ENCODE measurements around the gene RPL39.
"Not testable (repeated sequence)": the region's sequence is repeated elsewhere in the genome, so short reads cannot be mapped to it uniquely, and the experiment has no call there.

Gene RPL39

DNA sequence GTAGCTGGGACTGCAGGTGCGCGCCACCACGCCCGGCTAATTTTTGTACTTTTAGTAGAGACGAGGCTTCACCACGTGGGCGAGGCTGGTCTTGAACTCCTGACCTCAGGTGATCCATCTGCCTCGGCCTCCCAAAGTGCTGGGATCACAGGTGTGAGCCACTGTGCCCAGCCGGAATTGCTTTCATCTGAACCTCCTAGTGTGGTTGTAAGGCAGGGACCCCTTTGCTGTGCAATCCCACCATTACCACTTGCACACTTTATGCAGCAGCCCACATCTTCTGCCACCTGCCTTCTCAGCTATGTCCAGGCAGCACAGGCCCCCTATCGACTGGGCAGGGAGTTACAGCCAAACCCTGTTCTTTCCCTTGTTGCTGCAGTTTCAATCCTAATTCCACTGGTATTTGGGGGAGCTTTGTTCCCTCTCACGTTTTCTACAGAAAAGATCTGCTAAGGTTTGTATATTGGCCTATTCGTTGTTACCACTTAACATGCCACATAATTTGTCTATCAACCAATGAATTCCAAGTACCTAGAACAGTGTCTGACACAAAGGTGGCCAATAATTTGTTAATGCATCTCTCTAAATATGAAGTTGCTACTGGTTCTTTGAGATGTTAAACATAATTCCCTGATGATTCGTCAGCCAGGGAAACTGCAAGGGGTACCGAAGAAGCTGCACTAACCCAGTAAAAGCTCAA, 6.5 kb downstream of the RPL39 start:
- no peaks in the 10 kb centered on the region for H3K9me3 Mint-ChIP-seq
- peak; percentile 76 for ATAC-seq (replicated peaks)
- peaks cover 65% of the 10 kb centered on the region for H3K36me3 Mint-ChIP-seq (ENCODE audit: insufficient read depth)
- H3K4me3 Mint-ChIP-seq = no peak overlapping the region
- peak overlapping the region in 1 of 2 donors; percentile 38 for H3K27ac Mint-ChIP-seq
- H3K4me1 Mint-ChIP-seq (ENCODE audit: low read depth in 2 of 2) = peaks cover 15 to 19% of the 10 kb centered on the region in 2 donors
- peak; percentile 28 to 50 (median 37) for DNase-seq
- no peaks in the 10 kb centered on the region for H3K27me3 Mint-ChIP-seq

DNA sequence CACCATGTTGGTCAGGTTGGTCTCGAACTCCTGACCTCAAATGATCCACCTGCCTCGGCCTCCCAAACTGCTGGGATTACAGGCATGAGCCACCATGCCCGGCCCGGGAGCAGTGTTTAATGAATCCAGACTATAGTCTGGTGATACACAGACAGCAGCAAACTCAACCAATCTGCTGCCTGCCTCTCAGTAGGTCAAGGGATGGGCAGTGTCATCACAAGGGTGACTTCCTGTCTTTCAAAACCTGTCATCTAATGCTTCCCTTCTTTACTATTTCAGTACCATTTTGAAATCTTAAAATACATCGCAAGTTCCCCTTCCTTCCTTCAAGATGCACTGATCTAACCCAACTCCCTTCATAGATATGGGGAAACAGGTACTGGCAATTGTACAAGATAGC, 8.4 kb downstream of the RPL39 start:
- peak overlapping the region in 1 of 2 donors; percentile 49 for H3K27ac Mint-ChIP-seq
- DNase-seq = no peak
- peaks cover 8 to 9% of the 10 kb centered on the region in 2 donors for H3K4me1 Mint-ChIP-seq (ENCODE audit: low read depth in 2 of 2)
- H3K4me3 Mint-ChIP-seq = no peak overlapping the region
- H3K27me3 Mint-ChIP-seq = no peaks in the 10 kb centered on the region
- no peaks in the 10 kb centered on the region for H3K9me3 Mint-ChIP-seq
- ATAC-seq (replicated peaks) = no peak
- peaks cover 47% of the 10 kb centered on the region for H3K36me3 Mint-ChIP-seq (ENCODE audit: insufficient read depth)

DNA sequence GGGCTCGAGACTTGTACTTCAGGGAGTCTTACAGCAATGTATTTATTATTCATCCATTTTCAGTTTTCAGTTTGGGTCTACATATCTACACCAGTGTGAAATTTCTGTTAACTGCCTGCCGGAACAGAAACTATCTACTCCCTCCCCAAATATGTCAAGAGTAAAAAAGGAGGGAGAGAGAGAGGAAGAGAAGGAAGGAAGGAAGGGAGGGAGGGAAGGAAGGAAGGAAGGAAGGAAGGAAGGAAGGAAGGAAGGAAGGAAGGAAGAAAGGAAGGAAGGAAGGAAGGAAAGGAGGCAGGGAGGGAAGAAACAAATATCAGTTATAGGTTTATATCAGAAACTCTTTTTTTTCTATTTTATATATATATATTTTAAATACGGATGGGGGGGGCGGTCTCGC, 12.6 kb downstream of the RPL39 start:
- no peak overlapping the region for H3K27ac Mint-ChIP-seq
- H3K4me3 Mint-ChIP-seq = no peak overlapping the region
- H3K36me3 Mint-ChIP-seq (ENCODE audit: insufficient read depth) = peaks cover 15% of the 10 kb centered on the region
- no peaks in the 10 kb centered on the region for H3K27me3 Mint-ChIP-seq
- ATAC-seq (replicated peaks) (no peak), DNase-seq (no peak)
- H3K9me3 Mint-ChIP-seq = no peaks in the 10 kb centered on the region
- H3K4me1 Mint-ChIP-seq (ENCODE audit: low read depth in 2 of 2) = peaks cover 0 to 5% of the 10 kb centered on the region in 2 donors

DNA sequence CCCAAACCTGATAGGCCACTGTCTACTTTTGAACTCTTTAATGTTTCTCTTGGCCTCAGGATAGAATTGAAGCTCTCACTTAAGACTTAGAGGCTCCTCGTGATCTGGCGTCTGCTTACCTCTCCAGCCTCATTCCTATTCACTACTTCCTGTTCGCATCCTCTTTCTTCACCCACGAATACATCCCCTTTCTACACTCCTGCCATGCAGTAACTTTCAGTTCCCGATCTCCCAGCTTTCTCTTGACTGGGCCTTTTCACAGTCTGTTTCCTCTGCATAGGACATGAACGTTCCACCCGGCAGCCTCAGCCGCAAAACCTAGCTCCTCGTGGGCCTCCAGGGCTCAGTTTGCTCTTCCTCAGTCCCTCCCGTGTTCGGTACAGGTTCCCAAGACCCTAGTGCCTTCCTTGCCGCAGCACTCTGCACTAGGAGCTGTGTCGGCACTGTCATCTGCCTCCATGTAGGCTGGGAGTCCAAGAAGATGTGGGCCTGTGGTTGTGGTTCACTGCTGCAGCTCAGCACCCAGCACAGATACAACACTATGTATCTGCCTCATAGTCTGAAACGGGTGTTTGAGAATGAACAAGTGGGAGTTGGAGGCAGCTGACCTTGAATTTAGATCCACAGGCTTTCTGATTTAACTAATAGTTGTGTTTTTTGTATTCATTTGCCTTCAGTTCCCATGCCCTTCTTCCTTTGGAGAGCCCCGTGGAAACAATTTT, 15.8 kb downstream of the RPL39 start:
- Mint-ChIP-seq H3K27ac (peak overlapping the region in 1 of 2 donors; percentile 24), H3K36me3 (ENCODE audit: insufficient read depth) (peaks cover 6% of the 10 kb centered on the region), H3K27me3 (no peaks in the 10 kb centered on the region), H3K9me3 (no peaks in the 10 kb centered on the region), H3K4me3 (no peak overlapping the region), H3K4me1 (ENCODE audit: low read depth in 2 of 2) (peaks cover 0 to 2% of the 10 kb centered on the region in 2 donors)
- DNase-seq (no peak), ATAC-seq (replicated peaks) (no peak)

DNA sequence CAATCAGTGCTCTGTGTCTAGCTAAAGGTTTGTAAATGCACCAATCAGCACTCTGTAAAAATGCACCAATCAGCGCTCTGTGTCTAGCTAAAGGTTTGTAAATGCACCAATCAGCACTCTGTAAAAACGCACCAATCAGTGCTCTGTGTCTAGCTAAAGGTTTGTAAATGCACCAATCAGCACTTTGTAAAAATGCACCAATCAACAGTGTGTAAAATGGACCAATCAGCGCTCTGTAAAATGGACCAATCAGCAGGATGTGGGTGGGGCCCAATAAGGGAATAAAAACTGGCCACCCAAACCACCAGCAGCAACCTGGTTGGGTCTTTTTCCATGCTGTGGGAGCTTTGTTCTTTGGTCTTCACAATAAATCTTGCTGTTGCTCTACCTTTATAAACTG, 22.0 kb downstream of the RPL39 start:
- not testable (repeated sequence) for H3K4me3 Mint-ChIP-seq; DNase-seq; H3K27me3 Mint-ChIP-seq; ATAC-seq (replicated peaks); H3K27ac Mint-ChIP-seq; H3K9me3 Mint-ChIP-seq; H3K36me3 Mint-ChIP-seq (ENCODE audit: insufficient read depth); H3K4me1 Mint-ChIP-seq (ENCODE audit: low read depth in 2 of 2)

DNA sequence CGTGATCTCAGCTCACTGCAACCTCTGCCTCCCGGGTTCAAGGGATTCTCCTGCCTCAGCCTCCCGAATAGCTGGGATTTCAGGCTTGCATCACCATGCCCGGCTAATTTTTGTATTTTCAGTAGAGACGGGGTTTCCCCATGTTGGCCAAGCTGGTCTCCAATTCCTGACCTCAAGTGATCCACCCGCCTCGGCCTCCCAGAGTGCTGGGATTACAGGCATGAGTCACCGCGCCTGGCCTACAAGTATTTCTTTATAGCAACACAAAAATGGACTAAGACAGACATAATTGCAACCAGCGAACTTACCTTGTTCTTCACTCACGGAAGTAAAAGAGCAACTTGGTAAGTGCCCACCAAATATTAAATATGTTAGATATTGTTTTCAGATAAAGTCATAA, 23.0 kb downstream of the RPL39 start:
- ATAC-seq (replicated peaks); H3K36me3 Mint-ChIP-seq (ENCODE audit: insufficient read depth); H3K27me3 Mint-ChIP-seq; H3K4me3 Mint-ChIP-seq; H3K9me3 Mint-ChIP-seq; DNase-seq; H3K4me1 Mint-ChIP-seq (ENCODE audit: low read depth in 2 of 2); H3K27ac Mint-ChIP-seq: not testable (repeated sequence)

DNA sequence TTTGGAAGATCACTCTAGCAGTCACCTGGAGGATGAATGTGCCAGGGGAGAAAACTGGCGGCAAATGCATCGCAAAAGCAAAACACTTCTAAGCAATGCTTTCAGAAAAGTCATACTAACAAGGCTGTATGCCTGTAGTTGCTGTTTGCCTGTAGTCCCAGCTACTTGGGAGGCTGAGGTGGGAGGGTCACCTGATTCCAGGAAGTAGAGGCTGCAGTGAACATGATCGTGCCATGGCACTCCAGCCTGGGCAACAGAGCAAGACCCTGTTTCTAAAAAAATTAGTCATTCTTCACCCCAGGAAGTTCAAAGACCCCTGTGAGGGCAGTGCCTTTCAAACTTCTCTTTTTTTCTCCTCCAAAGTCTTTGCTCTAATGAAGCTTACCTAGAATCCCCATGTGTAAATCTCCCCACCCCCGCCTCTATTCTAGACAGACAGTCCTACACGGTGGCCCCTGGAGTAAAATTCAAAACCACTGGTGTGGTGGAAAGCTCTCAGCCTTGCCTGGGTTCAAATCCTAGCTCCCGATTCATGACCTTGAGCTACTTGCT, 27.5 kb downstream of the RPL39 start:
- ATAC-seq (replicated peaks) (no peak), DNase-seq (no peak)
- peaks cover 7% of the 10 kb centered on the region for H3K36me3 Mint-ChIP-seq (ENCODE audit: insufficient read depth)
- peaks cover 0 to 4% of the 10 kb centered on the region in 2 donors for H3K4me1 Mint-ChIP-seq (ENCODE audit: low read depth in 2 of 2)
- H3K4me3 Mint-ChIP-seq = no peak overlapping the region
- no peaks in the 10 kb centered on the region for H3K9me3 Mint-ChIP-seq
- H3K27ac Mint-ChIP-seq = no peak overlapping the region
- no peaks in the 10 kb centered on the region for H3K27me3 Mint-ChIP-seq

DNA sequence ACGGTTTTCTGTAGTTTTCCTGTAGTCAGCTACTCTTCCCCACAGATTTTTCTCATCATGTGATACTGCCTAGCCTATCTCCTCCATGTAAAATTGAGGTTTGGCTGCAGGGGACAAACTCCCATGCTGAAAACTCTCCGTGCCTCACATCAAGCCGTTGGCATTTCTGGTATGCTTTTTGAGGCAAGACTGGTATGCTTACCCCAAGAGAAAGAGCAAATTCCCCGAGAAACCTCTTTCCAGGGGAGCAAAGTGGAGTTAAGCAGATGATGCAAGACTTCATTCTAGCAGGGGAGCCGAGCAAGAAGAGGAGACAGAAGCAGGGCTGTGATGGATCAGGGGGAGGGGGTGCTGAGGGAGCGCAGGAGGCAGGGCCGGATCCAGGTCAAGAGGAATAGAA, 28.2 kb downstream of the RPL39 start:
- no peak overlapping the region for H3K4me3 Mint-ChIP-seq
- no peak for ATAC-seq (replicated peaks)
- H3K27ac Mint-ChIP-seq = no peak overlapping the region

DNA sequence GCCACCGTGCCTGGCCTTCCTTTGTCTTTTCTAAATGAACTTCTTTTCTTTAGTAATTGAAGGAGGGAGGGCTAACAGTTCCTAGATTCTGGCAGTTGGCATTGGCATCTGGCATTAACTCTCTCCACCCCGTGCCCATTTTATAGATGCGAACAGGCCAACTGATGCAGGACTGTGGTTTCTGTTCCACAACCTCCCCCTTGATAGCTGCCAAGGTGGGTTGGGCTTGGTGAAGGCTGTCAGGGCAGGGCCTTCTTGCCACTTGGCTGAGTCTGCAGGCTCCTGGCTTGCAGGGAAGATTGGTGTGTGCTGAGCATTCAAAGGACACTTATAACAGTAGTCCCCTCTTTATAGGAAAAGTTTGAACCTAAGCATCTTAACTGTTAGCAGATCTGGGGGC, 28.7 kb downstream of the RPL39 start:
- Mint-ChIP-seq H3K4me1 (ENCODE audit: low read depth in 2 of 2) (peaks cover under 1 to 5% of the 10 kb centered on the region in 2 donors), H3K36me3 (ENCODE audit: insufficient read depth) (peaks cover 11% of the 10 kb centered on the region), H3K27ac (no peak overlapping the region), H3K27me3 (no peaks in the 10 kb centered on the region), H3K9me3 (no peaks in the 10 kb centered on the region), H3K4me3 (no peak overlapping the region)
- no peak for ATAC-seq (replicated peaks)
- DNase-seq = no peak

More for the DNA sequence above, 28.2 kb downstream of the RPL39 start:
- peaks cover 0 to 4% of the 10 kb centered on the region in 2 donors for H3K4me1 Mint-ChIP-seq (ENCODE audit: low read depth in 2 of 2)
- H3K27me3 Mint-ChIP-seq = no peaks in the 10 kb centered on the region
- H3K36me3 Mint-ChIP-seq (ENCODE audit: insufficient read depth) = peaks cover 7% of the 10 kb centered on the region
- DNase-seq = no peak
- H3K9me3 Mint-ChIP-seq = no peaks in the 10 kb centered on the region

DNA sequence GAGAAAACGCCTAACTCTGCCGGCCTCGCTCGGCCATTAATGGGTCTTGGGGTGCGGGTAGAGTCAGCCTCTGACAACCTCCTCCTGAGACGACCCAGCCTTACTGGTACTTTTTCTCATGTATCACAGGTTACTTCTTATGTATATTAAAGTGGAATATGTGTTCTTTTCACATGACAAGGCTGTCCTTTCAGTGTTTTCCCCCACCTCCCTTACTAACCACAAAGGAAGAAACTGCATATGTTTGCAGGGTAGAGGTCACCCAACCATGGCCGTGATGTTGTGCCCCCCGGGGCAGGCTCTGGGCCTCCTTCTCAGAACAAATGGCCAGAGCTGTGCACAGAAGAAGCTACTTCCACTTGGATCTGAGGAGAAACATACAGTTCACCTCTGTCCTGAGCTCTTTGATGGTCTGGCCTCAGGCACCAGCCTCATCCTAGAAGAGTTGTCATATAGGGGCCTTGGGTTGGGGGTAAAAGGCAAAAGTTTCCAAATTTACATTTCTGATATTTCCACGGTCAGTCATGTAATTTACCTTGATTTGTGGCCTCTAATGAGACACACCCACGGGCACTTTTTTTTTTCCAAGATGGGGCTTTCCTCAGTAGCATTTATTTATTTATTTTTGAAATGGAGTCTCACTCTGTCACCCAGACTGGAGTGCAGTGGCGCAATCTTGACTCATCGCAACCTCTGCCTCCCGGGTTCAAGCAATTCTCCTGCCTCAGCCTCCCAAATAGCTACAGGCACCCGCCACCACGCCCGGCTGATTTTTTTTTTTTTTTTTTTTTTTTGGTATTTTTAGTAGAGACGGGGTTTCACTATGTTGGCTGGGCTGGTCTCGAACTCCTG, 31.2 kb downstream of the RPL39 start:
- H3K36me3 Mint-ChIP-seq (ENCODE audit: insufficient read depth) = peaks cover 22% of the 10 kb centered on the region
- peak overlapping the region; percentile 25 to 60 for H3K4me3 Mint-ChIP-seq
- ATAC-seq (replicated peaks) = no peak
- H3K4me1 Mint-ChIP-seq (ENCODE audit: low read depth in 2 of 2) = peaks cover 20 to 26% of the 10 kb centered on the region in 2 donors
- no peaks in the 10 kb centered on the region for H3K27me3 Mint-ChIP-seq
- no peaks in the 10 kb centered on the region for H3K9me3 Mint-ChIP-seq
- H3K27ac Mint-ChIP-seq = no peak overlapping the region
- no peak for DNase-seq

DNA sequence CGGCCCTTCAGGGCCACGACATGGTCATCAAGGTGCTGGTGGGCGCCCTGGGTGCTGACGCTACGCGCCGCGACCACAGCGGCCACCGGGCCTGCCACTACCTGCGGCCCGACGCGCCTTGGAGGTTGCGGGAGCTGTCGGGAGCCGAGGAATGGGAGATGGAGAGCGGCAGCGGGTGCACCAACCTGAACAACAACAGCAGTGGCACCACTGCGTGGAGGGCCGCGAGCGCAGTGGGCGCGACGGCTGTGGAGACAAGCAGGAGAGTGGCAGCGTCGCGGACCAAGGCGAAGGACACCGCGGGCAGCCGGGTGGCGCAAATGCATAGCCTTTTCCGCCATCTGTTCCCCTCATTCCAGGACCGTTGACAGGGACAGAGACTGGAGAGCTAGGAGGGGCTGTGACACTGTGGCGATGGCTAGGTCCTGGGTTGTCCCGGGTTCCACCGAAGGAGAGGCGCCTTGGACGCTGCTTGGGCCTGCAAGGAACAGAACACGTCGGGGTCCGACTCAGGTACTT, 32.1 kb downstream of the RPL39 start:
- ATAC-seq (replicated peaks) (no peak), DNase-seq (no peak)
- H3K27ac Mint-ChIP-seq = no peak overlapping the region
- no peaks in the 10 kb centered on the region for H3K27me3 Mint-ChIP-seq
- peaks cover 23% of the 10 kb centered on the region for H3K36me3 Mint-ChIP-seq (ENCODE audit: insufficient read depth)
- H3K9me3 Mint-ChIP-seq = no peaks in the 10 kb centered on the region
- H3K4me1 Mint-ChIP-seq (ENCODE audit: low read depth in 2 of 2) = peaks cover 20 to 28% of the 10 kb centered on the region in 2 donors
- peak overlapping the region; percentile 60 to 77 for H3K4me3 Mint-ChIP-seq

DNA sequence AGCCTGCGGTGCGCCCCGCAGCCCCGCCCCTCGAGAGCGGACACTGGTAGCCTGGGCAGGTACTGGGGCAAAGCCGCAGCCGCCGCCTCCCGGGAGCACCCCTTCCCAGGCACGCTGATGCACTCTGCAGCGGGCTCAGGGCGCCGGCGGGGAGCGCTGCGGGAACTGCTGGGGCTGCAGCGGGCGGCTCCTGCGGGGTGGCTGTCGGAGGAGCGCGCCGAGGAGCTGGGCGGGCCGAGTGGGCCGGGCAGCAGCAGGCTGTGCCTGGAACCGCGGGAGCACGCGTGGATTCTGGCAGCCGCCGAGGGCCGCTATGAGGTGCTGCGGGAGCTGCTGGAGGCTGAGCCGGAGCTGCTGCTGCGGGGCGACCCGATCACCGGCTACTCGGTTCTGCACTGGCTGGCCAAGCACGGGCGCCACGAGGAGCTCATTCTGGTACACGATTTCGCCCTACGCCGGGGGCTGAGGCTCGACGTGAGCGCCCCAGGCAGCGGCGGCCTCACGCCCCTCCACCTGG, 32.6 kb downstream of the RPL39 start:
- H3K4me1 Mint-ChIP-seq (ENCODE audit: low read depth in 2 of 2) = peaks cover 21 to 31% of the 10 kb centered on the region in 2 donors
- H3K4me3 Mint-ChIP-seq = peak overlapping the region; percentile 60 to 77
- DNase-seq (peak in 2 of 3 experiments; percentile 12 to 13), ATAC-seq (replicated peaks) (peak; percentile 53)
- H3K36me3 Mint-ChIP-seq (ENCODE audit: insufficient read depth) = peaks cover 23% of the 10 kb centered on the region
- H3K27me3 Mint-ChIP-seq = no peaks in the 10 kb centered on the region
- H3K27ac Mint-ChIP-seq = no peak overlapping the region
- no peaks in the 10 kb centered on the region for H3K9me3 Mint-ChIP-seq
